Lower leg skin (tissue), 4 donors: Measurements from ENCODE around the gene IFT88. TPM values are rescaled to one million over a fixed set of nuclear protein-coding genes. Genes with fewer than 3 reads are reported as not detected.

Experiments used
- DNase-seq, 2 donors: peaks; one replicate each; pipeline ENCODE4 v3.0.0-alpha.2; 2019; ENCODE audit warnings: low spot score in 2 of 2
- H3K4me3 ChIP-seq: fragments of 200-600 bp; sonication (generic); 2 replicates; pipeline ENCODE4 v1.5.1; 2017; ENCODE audit warnings: mild to moderate bottlenecking, low read depth; ENCODE audit not compliant: poor library complexity, severe bottlenecking
- POLR2A ChIP-seq, 2 donors: fragments of 450-650 bp; IDR thresholded peaks; one replicate each; pipeline ENCODE4 v1.6.1; 2016 to 2017; ENCODE audit warnings: antibody characterized with exemption in 2 of 2, mild to moderate bottlenecking in 1 of 2, moderate library complexity in 1 of 2
- WGBS, 2 donors: methylation state at CpG; one replicate each; pipeline ENCODE4 v1.1.5; 2018; 5-methylcytosine and 5-hydroxymethylcytosine counted together
- intact Hi-C: fragments of 100-400 bp; cut with DNase I; formaldehyde crosslinking; loops from one replicate; pipeline ENCODE4 v1.15.0; 2023; ENCODE audit warnings: low total_unique reads
- total RNA-seq, 4 donors: library from RNA; depleted of rRNA; stranded (reverse); fragments of >200 nt; gene quantifications; one replicate each; pipeline ENCODE4 v1.1.0, GENCODE V29; 2016
- TF ChIP-seq, protein P1 (sequence below), 3 donors: fragments of 450-650 bp; IDR thresholded peaks; one replicate each; pipeline ENCODE4 v1.5.1; 2016; ENCODE audit warnings: antibody characterized with exemption in 3 of 3, mild to moderate bottlenecking in 3 of 3, moderate library complexity in 2 of 3

IFT88 gene
- total RNA-seq, 4 donors from 2014 or later, result 3.5 to 8.0 (median 6.9) TPM

DNA sequence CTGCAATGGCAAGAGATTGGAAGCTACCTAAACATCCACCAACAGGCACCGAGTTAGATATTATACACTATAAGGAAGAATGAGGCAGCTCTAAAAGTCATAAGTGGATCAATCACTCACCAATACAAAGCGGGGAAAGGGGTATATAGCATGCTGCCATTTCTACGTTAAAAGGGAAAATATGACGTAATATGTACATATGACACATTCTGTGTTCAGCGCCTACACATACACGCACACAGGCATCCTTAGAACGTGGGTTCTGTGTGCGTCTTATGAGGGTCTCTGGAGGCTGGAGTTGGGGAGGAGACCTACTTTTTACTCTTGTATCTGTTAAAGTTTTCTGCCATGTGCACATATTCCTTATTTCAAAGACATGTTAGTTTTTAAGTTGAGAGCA, 142.4 kb downstream of the IFT88 start:
- no peak overlapping the region for H3K4me3 ChIP-seq
- TF ChIP-seq, protein P1, sequence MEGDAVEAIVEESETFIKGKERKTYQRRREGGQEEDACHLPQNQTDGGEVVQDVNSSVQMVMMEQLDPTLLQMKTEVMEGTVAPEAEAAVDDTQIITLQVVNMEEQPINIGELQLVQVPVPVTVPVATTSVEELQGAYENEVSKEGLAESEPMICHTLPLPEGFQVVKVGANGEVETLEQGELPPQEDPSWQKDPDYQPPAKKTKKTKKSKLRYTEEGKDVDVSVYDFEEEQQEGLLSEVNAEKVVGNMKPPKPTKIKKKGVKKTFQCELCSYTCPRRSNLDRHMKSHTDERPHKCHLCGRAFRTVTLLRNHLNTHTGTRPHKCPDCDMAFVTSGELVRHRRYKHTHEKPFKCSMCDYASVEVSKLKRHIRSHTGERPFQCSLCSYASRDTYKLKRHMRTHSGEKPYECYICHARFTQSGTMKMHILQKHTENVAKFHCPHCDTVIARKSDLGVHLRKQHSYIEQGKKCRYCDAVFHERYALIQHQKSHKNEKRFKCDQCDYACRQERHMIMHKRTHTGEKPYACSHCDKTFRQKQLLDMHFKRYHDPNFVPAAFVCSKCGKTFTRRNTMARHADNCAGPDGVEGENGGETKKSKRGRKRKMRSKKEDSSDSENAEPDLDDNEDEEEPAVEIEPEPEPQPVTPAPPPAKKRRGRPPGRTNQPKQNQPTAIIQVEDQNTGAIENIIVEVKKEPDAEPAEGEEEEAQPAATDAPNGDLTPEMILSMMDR (IDR thresholded peaks at IDR 0.05), result no peak
- TF ChIP-seq POLR2A (IDR thresholded peaks at IDR 0.05), result no peak
- WGBS, 2 donors, result 58 to 82% methylated on average over 8 of the region's 8 CpGs
- intact Hi-C loops, result no loop called here
- DNase-seq, result no peak

DNA sequence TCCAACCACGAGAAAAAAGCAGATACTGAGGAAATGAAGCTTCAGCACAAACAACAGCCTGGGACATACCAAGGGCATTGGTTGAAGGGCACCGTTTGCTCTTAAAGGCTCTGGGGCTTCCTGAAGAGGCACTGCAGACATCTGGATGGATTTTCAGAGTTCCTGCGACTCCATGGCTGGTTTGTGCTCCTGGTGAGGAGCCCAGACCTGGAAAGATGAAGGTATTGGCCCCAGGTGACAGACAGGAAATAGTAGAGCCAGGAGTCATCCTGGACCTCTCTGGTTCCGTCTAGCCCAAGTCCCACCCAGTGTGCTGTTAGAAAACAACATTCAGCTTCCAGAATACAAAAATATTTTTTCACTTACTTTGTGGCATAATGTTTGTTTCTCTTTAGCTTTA, 142.8 kb downstream of the IFT88 start:
- H3K4me3 ChIP-seq, result no peak overlapping the region
- 35 to 38% methylated on average over 4 of the region's 4 CpGs for WGBS, 2 donors
- no peak for DNase-seq
- intact Hi-C loops, result loop anchor here (10.0 kb wide), 1 partner anchor 105 kb away; no protein-coding TSS in a partner anchor
- TF ChIP-seq, protein P1 (IDR thresholded peaks at IDR 0.05), result no peak
- TF ChIP-seq POLR2A (IDR thresholded peaks at IDR 0.05), result no peak

DNA sequence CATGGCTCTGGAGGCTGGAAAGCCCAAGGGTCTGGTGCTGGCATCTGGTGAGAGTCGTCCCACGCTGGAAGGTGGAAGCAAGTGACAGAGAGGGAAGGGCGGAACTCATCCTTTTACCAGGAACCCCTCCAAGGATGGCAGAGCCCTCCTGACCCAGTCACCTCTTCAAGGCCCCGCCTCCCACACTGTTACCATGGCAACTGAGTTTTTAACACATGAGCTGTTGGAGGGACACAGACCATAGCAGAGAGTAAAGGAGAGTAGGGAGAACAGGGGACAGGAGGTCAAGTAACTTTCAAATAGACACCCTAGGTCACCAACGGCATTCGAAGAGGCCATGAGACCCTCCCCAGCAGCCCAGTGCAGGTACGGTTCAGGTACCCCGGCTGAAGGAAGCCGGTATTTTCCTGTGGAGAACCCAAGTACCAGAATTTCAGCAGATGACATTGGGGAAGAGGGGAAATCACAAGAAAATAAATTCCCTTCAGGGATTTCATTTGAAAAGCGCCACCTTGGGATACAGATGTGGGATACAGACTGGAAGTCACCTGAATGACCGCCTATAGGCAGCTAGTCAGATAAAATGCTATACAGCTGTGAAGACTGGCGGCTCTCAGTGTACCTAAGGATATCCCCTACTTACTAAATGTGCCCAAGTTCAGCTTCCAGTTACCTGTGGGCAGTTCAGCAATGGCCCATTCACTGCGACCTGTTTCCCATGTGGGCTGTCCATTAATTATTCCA, 144.5 kb downstream of the IFT88 start:
- intact Hi-C loops, result loop anchor here (10.0 kb wide), 1 partner anchor 103 kb away; no protein-coding TSS in a partner anchor
- WGBS, 2 donors, result 85 to 89% methylated on average over 12 to 13 of the region's 13 CpGs
- H3K4me3 ChIP-seq, result no peak overlapping the region
- DNase-seq, result no peak
- TF ChIP-seq POLR2A (IDR thresholded peaks at IDR 0.05), result no peak
- TF ChIP-seq, protein P1 (IDR thresholded peaks at IDR 0.05), result no peak

DNA sequence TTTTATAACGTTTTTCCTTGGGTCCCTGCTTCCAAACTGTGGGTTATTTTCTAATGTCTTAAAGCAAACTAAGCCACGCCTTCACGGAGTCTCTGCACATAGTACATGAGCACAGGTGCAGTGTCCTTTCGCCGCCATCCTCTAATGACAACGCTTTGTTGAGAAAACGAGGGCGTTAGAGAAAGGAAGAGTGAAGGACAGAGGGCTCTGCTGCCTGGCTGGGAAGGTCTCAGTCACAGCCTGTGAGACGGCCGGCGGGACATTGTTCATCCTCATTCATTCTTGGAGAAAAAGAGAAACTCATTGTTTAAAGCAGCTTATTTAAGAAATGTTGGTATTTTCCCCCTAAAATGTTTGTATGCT, 146.0 kb downstream of the IFT88 start:
- WGBS, 2 donors, result 34 to 43% methylated on average over 11 of the region's 11 CpGs
- H3K4me3 ChIP-seq, result no peak overlapping the region

DNA sequence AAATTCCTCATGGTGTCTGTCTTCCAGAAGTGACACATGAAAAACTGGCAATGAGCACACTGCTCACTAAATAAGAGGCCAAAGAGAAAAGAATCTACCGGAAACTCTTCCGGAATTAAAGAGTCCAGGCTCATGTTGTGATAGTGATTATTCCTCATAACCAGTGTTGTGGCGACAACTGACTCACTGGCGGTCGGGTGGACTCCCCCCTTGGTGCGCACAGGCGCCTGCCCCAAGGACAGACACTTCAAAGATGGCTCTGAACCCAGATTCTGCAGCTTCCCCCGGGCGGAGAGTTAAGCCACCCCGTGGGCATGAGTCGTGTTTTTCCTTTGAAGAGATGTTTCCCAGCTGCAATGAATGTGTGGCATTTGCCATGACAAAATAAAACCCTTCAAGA, 146.8 kb downstream of the IFT88 start:
- TF ChIP-seq, protein P1 (IDR thresholded peaks at IDR 0.05), result no peak
- TF ChIP-seq POLR2A (IDR thresholded peaks at IDR 0.05), result no peak

More for the DNA sequence above, 146.0 kb downstream of the IFT88 start:
- no peak for DNase-seq
- intact Hi-C loops, result loop anchor here (10.0 kb wide), 1 partner anchor 102 kb away; no protein-coding TSS in a partner anchor
- TF ChIP-seq, protein P1 (IDR thresholded peaks at IDR 0.05), result no peak
- no peak for TF ChIP-seq POLR2A (IDR thresholded peaks at IDR 0.05)

More for the DNA sequence above, 146.8 kb downstream of the IFT88 start:
- no peak overlapping the region for H3K4me3 ChIP-seq
- DNase-seq, result no peak
- WGBS, 2 donors, result 10 to 26% methylated on average over 11 of the region's 11 CpGs
- intact Hi-C loops, result loop anchor here (10.0 kb wide), 1 partner anchor 101 kb away; no protein-coding TSS in a partner anchor
